ENCODE data around the gene SPRR2D.

The SPRR2D gene

DNA sequence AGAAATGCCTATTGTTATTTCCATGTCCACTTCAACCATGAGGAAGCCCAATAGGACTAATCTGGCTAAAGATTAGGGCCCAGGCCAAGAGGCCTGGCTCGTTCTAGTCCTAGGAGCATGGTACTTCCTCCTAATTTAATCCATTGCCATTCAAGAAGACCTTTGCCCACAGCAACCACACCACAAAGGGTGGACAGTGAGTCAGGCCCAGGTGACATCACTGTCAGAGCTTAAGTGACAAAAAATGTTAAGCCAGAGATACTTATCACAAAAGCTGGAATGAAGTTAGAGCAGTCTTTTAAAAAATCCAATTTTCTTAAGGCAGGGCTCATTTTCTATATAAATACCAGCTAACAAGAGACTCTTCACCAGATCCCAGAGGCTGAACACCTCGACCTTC is 39.5 kb downstream of the SPRR2D start, which contains the start of gene SPRR3:
TSS of gene SPRR3 (plus strand) at position 368 of the 400 bp plus-strand sequence. CDS start 1,272 bp downstream, outside the sequence.
- Histone ChIP-seq H3K27ac (ENCODE audit: low read depth, low read length) (no peak within 1 kb of the TSS), H3K4me3 (ENCODE audit: insufficient read depth, low read length, poor library complexity, severe bottlenecking) (no peak within 1 kb of the TSS), H3K9ac (ENCODE audit: low read length) (no peak within 1 kb of the TSS), H3K4me2 (ENCODE audit: low read depth, low read length, poor library complexity, severe bottlenecking) (no peak within 1 kb of the TSS), H3K79me2 (ENCODE audit: insufficient read depth, low read length) (no peaks in the 10 kb centered on the region), H3F3A (ENCODE audit: insufficient read depth) (no peaks in the 10 kb centered on the region), H3K9me3 (ENCODE audit: insufficient read depth, low read length) (no peaks in the 10 kb centered on the region), H3K9me2 (replicated peaks; ENCODE audit: insufficient read depth, low read length) (no peaks in the 10 kb centered on the region), H2AFZ (ENCODE audit: low read depth, low read length, severe bottlenecking) (no peak within 1 kb of the TSS), H3K36me3 (ENCODE audit: low read length) (no peaks in the 10 kb centered on the region), H3K27me3 (ENCODE audit: low read length) (no peaks in the 10 kb centered on the region), H4K20me1 (ENCODE audit: low read depth, low read length) (no peaks in the 10 kb centered on the region)
- TF ChIP-seq EZH2phosphoT487 (conservative IDR thresholded peaks at IDR 0.05; ENCODE audit: low read length), result no peak

DNA sequence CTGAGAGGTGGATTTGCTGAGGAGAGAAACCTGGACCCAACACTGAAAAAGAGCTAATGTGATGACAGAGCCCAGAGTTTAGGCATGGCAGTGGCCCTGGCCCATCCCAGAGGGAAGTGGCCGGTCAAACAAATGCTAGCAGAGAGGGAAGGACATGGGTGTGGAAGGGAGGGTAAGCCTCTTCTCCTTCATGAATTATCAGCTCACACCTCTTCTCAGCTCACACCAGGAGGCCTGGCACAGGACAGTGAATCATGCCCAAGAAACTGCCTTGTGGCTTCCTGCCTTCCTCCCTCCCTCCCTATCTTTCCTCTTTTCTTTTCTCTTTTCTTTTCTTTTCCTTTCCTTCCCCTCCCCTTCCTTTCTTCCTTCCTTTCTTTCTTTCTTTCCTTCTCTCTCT is 40.6 kb downstream of the SPRR2D start:
- no peak overlapping the region for H3K4me2 ChIP-seq (ENCODE audit: low read depth, low read length, poor library complexity, severe bottlenecking)
- H2AFZ ChIP-seq (ENCODE audit: low read depth, low read length, severe bottlenecking), result no peak overlapping the region
- no peaks in the 10 kb centered on the region for H3K27me3 ChIP-seq (ENCODE audit: low read length)
- H3K27ac ChIP-seq (ENCODE audit: low read depth, low read length), result no peak overlapping the region
- H3K9ac ChIP-seq (ENCODE audit: low read length), result no peak overlapping the region
- no peak overlapping the region for H3K4me3 ChIP-seq (ENCODE audit: insufficient read depth, low read length, poor library complexity, severe bottlenecking)
- H3K36me3 ChIP-seq (ENCODE audit: low read length), result no peaks in the 10 kb centered on the region
- no peaks in the 10 kb centered on the region for H3F3A ChIP-seq (ENCODE audit: insufficient read depth)
- no peaks in the 10 kb centered on the region for H3K9me3 ChIP-seq (ENCODE audit: insufficient read depth, low read length)
- no peaks in the 10 kb centered on the region for H4K20me1 ChIP-seq (ENCODE audit: low read depth, low read length)
- H3K9me2 ChIP-seq (replicated peaks; ENCODE audit: insufficient read depth, low read length), result no peaks in the 10 kb centered on the region
- TF ChIP-seq, protein P1, sequence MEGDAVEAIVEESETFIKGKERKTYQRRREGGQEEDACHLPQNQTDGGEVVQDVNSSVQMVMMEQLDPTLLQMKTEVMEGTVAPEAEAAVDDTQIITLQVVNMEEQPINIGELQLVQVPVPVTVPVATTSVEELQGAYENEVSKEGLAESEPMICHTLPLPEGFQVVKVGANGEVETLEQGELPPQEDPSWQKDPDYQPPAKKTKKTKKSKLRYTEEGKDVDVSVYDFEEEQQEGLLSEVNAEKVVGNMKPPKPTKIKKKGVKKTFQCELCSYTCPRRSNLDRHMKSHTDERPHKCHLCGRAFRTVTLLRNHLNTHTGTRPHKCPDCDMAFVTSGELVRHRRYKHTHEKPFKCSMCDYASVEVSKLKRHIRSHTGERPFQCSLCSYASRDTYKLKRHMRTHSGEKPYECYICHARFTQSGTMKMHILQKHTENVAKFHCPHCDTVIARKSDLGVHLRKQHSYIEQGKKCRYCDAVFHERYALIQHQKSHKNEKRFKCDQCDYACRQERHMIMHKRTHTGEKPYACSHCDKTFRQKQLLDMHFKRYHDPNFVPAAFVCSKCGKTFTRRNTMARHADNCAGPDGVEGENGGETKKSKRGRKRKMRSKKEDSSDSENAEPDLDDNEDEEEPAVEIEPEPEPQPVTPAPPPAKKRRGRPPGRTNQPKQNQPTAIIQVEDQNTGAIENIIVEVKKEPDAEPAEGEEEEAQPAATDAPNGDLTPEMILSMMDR (IDR thresholded peaks at IDR 0.05; ENCODE audit: insufficient read depth, low read length, poor library complexity, severe bottlenecking), result no peak
- no peak for TF ChIP-seq EZH2phosphoT487 (conservative IDR thresholded peaks at IDR 0.05; ENCODE audit: low read length)
- H3K79me2 ChIP-seq (ENCODE audit: insufficient read depth, low read length), result no peaks in the 10 kb centered on the region

DNA sequence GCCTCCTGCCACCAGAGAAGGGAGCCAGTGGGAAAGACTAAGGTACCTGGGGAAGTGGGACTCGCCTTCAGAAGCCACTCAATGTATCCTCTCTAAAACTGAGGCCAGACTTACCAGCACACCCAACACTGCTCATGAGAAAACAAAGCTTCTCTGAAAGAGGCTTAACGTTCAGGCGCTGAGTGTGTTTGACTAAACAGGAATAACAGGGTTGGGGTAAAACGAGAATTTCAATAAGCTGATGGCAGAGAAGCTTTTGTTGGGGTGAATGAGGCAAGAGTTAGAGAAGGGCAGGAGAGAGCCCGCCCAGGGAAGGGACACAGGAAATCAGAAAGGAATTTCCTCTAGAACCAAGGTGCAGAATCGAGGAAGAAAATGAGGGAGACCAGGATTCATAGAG is 41.1 kb downstream of the SPRR2D start:
- Histone ChIP-seq H3K9me3 (ENCODE audit: insufficient read depth, low read length) (no peaks in the 10 kb centered on the region), H3K27me3 (ENCODE audit: low read length) (no peaks in the 10 kb centered on the region), H3K79me2 (ENCODE audit: insufficient read depth, low read length) (no peaks in the 10 kb centered on the region), H4K20me1 (ENCODE audit: low read depth, low read length) (no peaks in the 10 kb centered on the region), H2AFZ (ENCODE audit: low read depth, low read length, severe bottlenecking) (no peak overlapping the region), H3K9ac (ENCODE audit: low read length) (no peak overlapping the region), H3K36me3 (ENCODE audit: low read length) (no peaks in the 10 kb centered on the region), H3K27ac (ENCODE audit: low read depth, low read length) (no peak overlapping the region), H3F3A (ENCODE audit: insufficient read depth) (no peaks in the 10 kb centered on the region), H3K4me2 (ENCODE audit: low read depth, low read length, poor library complexity, severe bottlenecking) (no peak overlapping the region), H3K4me3 (ENCODE audit: insufficient read depth, low read length, poor library complexity, severe bottlenecking) (no peak overlapping the region), H3K9me2 (replicated peaks; ENCODE audit: insufficient read depth, low read length) (no peaks in the 10 kb centered on the region)
- TF ChIP-seq, protein P1 (IDR thresholded peaks at IDR 0.05; ENCODE audit: insufficient read depth, low read length, poor library complexity, severe bottlenecking), result no peak
- no peak for TF ChIP-seq EZH2phosphoT487 (conservative IDR thresholded peaks at IDR 0.05; ENCODE audit: low read length)

DNA sequence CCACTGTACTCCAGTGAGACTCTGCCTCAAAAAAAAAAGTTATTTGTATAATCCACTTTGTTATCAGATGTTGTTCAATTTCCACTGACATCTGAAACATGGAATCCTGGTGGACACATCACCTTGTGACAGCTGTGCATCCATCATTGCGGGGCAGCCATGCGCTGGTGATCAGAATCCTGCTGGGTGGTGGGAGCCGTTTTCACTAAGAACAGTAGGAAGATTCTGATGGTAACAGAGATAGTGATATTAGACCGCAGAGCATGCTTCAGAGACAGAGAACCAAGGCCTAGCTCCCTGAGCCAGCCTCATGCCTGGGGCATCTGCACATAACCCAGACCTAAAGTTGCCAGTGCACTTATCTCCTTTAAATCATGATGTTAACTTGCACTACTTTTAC is 42.4 kb downstream of the SPRR2D start:
- H4K20me1 ChIP-seq (ENCODE audit: low read depth, low read length), result no peaks in the 10 kb centered on the region
- TF ChIP-seq, protein P1 (IDR thresholded peaks at IDR 0.05; ENCODE audit: insufficient read depth, low read length, poor library complexity, severe bottlenecking), result no peak
- TF ChIP-seq EZH2phosphoT487 (conservative IDR thresholded peaks at IDR 0.05; ENCODE audit: low read length), result no peak
- H3F3A ChIP-seq (ENCODE audit: insufficient read depth), result no peaks in the 10 kb centered on the region
- H3K27ac ChIP-seq (ENCODE audit: low read depth, low read length), result no peak overlapping the region
- H3K27me3 ChIP-seq (ENCODE audit: low read length), result no peaks in the 10 kb centered on the region
- no peaks in the 10 kb centered on the region for H3K79me2 ChIP-seq (ENCODE audit: insufficient read depth, low read length)
- H3K9me2 ChIP-seq (replicated peaks; ENCODE audit: insufficient read depth, low read length), result no peaks in the 10 kb centered on the region
- H3K9me3 ChIP-seq (ENCODE audit: insufficient read depth, low read length), result no peaks in the 10 kb centered on the region
- H3K4me3 ChIP-seq (ENCODE audit: insufficient read depth, low read length, poor library complexity, severe bottlenecking), result no peak overlapping the region
- H3K4me2 ChIP-seq (ENCODE audit: low read depth, low read length, poor library complexity, severe bottlenecking), result no peak overlapping the region
- no peak overlapping the region for H2AFZ ChIP-seq (ENCODE audit: low read depth, low read length, severe bottlenecking)
- H3K36me3 ChIP-seq (ENCODE audit: low read length), result no peaks in the 10 kb centered on the region
- H3K9ac ChIP-seq (ENCODE audit: low read length), result no peak overlapping the region
